PC-9 (cell line): ENCODE data around the gene SLCO2A1. TPM values are rescaled to one million over a fixed set of nuclear protein-coding genes. Genes with fewer than 3 reads are reported as not detected.

ENCODE experiments used
- BruUV-seq: library from RNA; stranded (reverse); fragments of 400-500 nt; replicated peaks from 2 replicates; lab custom pipeline; 2021; lab: Mats Ljungman, UMichigan
- CTCF ChIA-PET: fragments of 300-600 bp; sonication (Branson Sonifier 250); formaldehyde crosslinking; loops from one replicate; lab custom pipeline; 2022; ENCODE audit warnings: antibody characterized with exemption; lab: Charles Lee
- POLR2A ChIA-PET: fragments of 300-600 bp; sonication (Branson Sonifier 250); formaldehyde crosslinking; loops from one replicate; lab custom pipeline; 2022; ENCODE audit warnings: antibody characterized with exemption; ENCODE audit not compliant: unreplicated experiment; lab: Charles Lee
- DNase-seq, 2 experiments: peaks; one replicate each; pipeline versions ENCODE4 v3.0.0 to v3.0.0-alpha.2; 2015 to 2022; ENCODE audit warnings: mixed read lengths in 1 of 2
- H2AFZ ChIP-seq: fragments of 200-600 bp; sonication (generic); 2 replicates; pipeline ENCODE4 v1.8.1; 2017; ENCODE audit warnings: antibody characterized with exemption
- H3F3A ChIP-seq: fragments of 200-600 bp; sonication (generic); 2 replicates; pipeline ENCODE4 v1.8.1; 2017; ENCODE audit warnings: antibody characterized with exemption, mild to moderate bottlenecking, low read depth; ENCODE audit not compliant: insufficient read depth
- H3K27ac ChIP-seq: fragments of 200-600 bp; sonication (generic); 2 replicates; pipeline ENCODE4 v1.6.1; 2016; ENCODE audit warnings: mixed run types
- H3K27me3 ChIP-seq: fragments of 200-600 bp; sonication (generic); 2 replicates; pipeline ENCODE4 v1.6.1; 2016; ENCODE audit warnings: low read depth, mixed run types; ENCODE audit not compliant: insufficient read depth
- H3K36me3 ChIP-seq: fragments of 200-600 bp; sonication (generic); 2 replicates; pipeline ENCODE4 v1.6.1; 2016; ENCODE audit warnings: low read depth, mixed run types
- H3K4me1 ChIP-seq: fragments of 200-600 bp; sonication (generic); replicated peaks from 2 replicates; pipeline ENCODE4 v1.6.1; 2016; ENCODE audit warnings: mixed run types; ENCODE audit not compliant: insufficient read depth
- H3K4me2 ChIP-seq: fragments of 200-600 bp; sonication (generic); 2 replicates; pipeline ENCODE4 v1.6.1; 2017; ENCODE audit warnings: mixed run types
- H3K4me3 ChIP-seq: fragments of 200-600 bp; sonication (generic); 2 replicates; pipeline ENCODE4 v1.6.1; 2016; ENCODE audit warnings: mixed run types
- H3K79me2 ChIP-seq: fragments of 200-600 bp; sonication (generic); 2 replicates; pipeline ENCODE4 v1.6.1; 2017; ENCODE audit warnings: low read depth, mixed run types
- H3K9me2 ChIP-seq: fragments of 200-600 bp; sonication (generic); 2 replicates; pipeline ENCODE4 v1.8.1; 2017; ENCODE audit warnings: mild to moderate bottlenecking; ENCODE audit not compliant: insufficient read depth
- H3K9me3 ChIP-seq: fragments of 200-600 bp; sonication (generic); 2 replicates; pipeline ENCODE4 v1.8.1; 2016; ENCODE audit warnings: low read depth; ENCODE audit not compliant: insufficient read depth
- H4K20me1 ChIP-seq: fragments of 200-600 bp; sonication (generic); 2 replicates; pipeline ENCODE4 v1.8.1; 2017; ENCODE audit not compliant: insufficient read depth
- CTCF ChIP-seq: fragments of 200-600 bp; sonication (generic); conservative IDR thresholded peaks from 2 replicates; pipeline ENCODE4 v1.6.1; 2017; ENCODE audit warnings: mixed run types, antibody characterized with exemption, mild to moderate bottlenecking, moderate library complexity
- EZH2 ChIP-seq: fragments of 200-600 bp; sonication (generic); IDR thresholded peaks from 2 replicates; pipeline ENCODE4 v1.8.0; 2017; ENCODE audit warnings: antibody characterized with exemption, low read depth
- intact Hi-C: fragments of 100-400 bp; cut with micrococcal nuclease; formaldehyde crosslinking; loops from one replicate; pipeline ENCODE4 v1.10.0; 2022; ENCODE audit not compliant: unreplicated experiment
- total RNA-seq: library from RNA; stranded (reverse); gene quantifications from 2 replicates; pipeline ENCODE4 v1.2.3, GENCODE V29; 2021

The SLCO2A1 gene
- total RNA-seq, 1 experiment from 2014 or later, result 0.44 TPM

- no peaks in the 10 kb centered on the region for H4K20me1 ChIP-seq
- H3K36me3 ChIP-seq, result no peaks in the 10 kb centered on the region
- no peak overlapping the region for H3K4me2 ChIP-seq
- no TSS peak for BruUV-seq
- DNase-seq, result no peak
- H3K27me3 ChIP-seq, result no peaks in the 10 kb centered on the region
- intact Hi-C loops, result no loop called here
- H3K9me2 ChIP-seq, result no peaks in the 10 kb centered on the region
- no peak overlapping the region for H2AFZ ChIP-seq
- no peaks in the 10 kb centered on the region for H3F3A ChIP-seq
- no peaks in the 10 kb centered on the region for H3K4me1 ChIP-seq
- no peaks in the 10 kb centered on the region for H3K9me3 ChIP-seq
- H3K4me3 ChIP-seq, result no peak overlapping the region
- no peak overlapping the region for H3K27ac ChIP-seq
- ChIA-PET CTCF (no interaction called here), POLR2A (no interaction called here)
- TF ChIP-seq CTCF (no peak), EZH2 (no peak)
- H3K79me2 ChIP-seq, result no peaks in the 10 kb centered on the region
These were observed 25.9 kb upstream of the SLCO2A1 start for GRCh38 chr3:134055661-134056060.

DNA sequence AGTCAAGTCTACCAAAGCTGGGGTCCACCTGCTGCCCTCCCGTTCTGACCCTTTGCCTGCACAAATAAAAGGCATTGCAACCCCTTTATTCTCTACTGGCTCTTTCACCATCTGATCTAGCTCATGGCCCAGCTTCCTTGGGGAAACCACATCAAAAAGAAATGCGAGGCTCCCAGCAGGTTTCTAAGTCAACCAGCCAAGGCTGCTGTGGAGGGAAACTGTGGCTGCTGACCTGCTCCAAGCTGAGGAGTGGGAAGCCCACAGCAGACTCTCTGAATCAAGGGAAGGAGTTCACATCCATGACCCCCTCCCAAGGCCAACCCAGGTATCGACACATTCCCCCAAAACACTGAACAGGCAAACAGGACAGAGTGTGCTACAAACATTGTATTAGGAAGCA is 25.2 kb upstream of the SLCO2A1 start:
- H3K27ac ChIP-seq, result no peak overlapping the region
- no peaks in the 10 kb centered on the region for H4K20me1 ChIP-seq
- H3K4me3 ChIP-seq, result no peak overlapping the region
- POLR2A ChIA-PET, result no interaction called here
- no peaks in the 10 kb centered on the region for H3K79me2 ChIP-seq
- H3K4me2 ChIP-seq, result no peak overlapping the region
- no peaks in the 10 kb centered on the region for H3K36me3 ChIP-seq
- H3K9me3 ChIP-seq, result no peaks in the 10 kb centered on the region
- CTCF ChIA-PET, result no interaction called here
- no peak overlapping the region for H2AFZ ChIP-seq
- BruUV-seq, result no TSS peak
- no peaks in the 10 kb centered on the region for H3F3A ChIP-seq
- no peaks in the 10 kb centered on the region for H3K9me2 ChIP-seq
- no peaks in the 10 kb centered on the region for H3K27me3 ChIP-seq
- DNase-seq, result no peak
- TF ChIP-seq EZH2, result no peak
- no peak for TF ChIP-seq CTCF
- no peaks in the 10 kb centered on the region for H3K4me1 ChIP-seq
- intact Hi-C loops, result no loop called here

- H4K20me1 ChIP-seq, result no peaks in the 10 kb centered on the region
- POLR2A ChIA-PET, result no interaction called here
- H2AFZ ChIP-seq, result no peak overlapping the region
- no TSS peak for BruUV-seq
- no peak for TF ChIP-seq EZH2
- TF ChIP-seq CTCF, result no peak
- DNase-seq, result no peak
- no peaks in the 10 kb centered on the region for H3K9me2 ChIP-seq
- H3K4me3 ChIP-seq, result no peak overlapping the region
- no peaks in the 10 kb centered on the region for H3K79me2 ChIP-seq
- no peak overlapping the region for H3K4me2 ChIP-seq
- intact Hi-C loops, result no loop called here
- no peak overlapping the region for H3K27ac ChIP-seq
- CTCF ChIA-PET, result no interaction called here
- no peaks in the 10 kb centered on the region for H3K36me3 ChIP-seq
- H3K9me3 ChIP-seq, result no peaks in the 10 kb centered on the region
- H3K27me3 ChIP-seq, result no peaks in the 10 kb centered on the region
- no peaks in the 10 kb centered on the region for H3F3A ChIP-seq
- H3K4me1 ChIP-seq, result no peaks in the 10 kb centered on the region
These were observed 24.5 kb upstream of the SLCO2A1 start for GRCh38 chr3:134054231-134054630.
